SK-N-SH (cell line): ENCODE results near the gene OR2L5. TPM values are rescaled to one million over a fixed set of nuclear protein-coding genes. Genes with fewer than 3 reads are reported as not detected.

Experiments
- CTCF ChIA-PET: fragments of 300-600, 350-600 bp; formaldehyde crosslinking; extraction: SDS; loops from one replicate; lab custom pipeline; 2021; lab: Yijun Ruan, JAX
- POLR2A ChIA-PET: fragments of 350-600 bp; sonication (Branson Sonifier 250); formaldehyde crosslinking; extraction: SDS; loops from one replicate; lab custom pipeline; 2020; ENCODE audit warnings: antibody characterized with exemption, inconsistent platforms; lab: Yijun Ruan, JAX
- DNase-seq: peaks from one replicate; pipeline ENCODE4 v3.0.0; 2012
- H2AFZ ChIP-seq: fragments of 200-600 bp; sonication (generic); 2 replicates; pipeline ENCODE4 v1.8.1; 2016; ENCODE audit warnings: antibody characterized with exemption, mild to moderate bottlenecking, low read depth
- H3F3A ChIP-seq: fragments of 200-600 bp; sonication (generic); replicated peaks from 2 replicates; pipeline ENCODE3; 2016; ENCODE audit warnings: antibody characterized with exemption, mild to moderate bottlenecking; ENCODE audit not compliant: insufficient read depth
- H3K27ac ChIP-seq, 2 experiments: fragments of 200-500 bp in 1 of 2; fragments of 200-600 bp in 1 of 2; sonication (Bioruptor generic) in 1 of 2; sonication (generic), shearing (Covaris generic) in 1 of 2; 2 replicates each; pipeline versions ENCODE4 v1.5.1 to v1.6.1; 2014 to 2016; ENCODE audit warnings: low read depth in 2 of 2, inconsistent platforms in 1 of 2, low read length in 1 of 2, mild to moderate bottlenecking in 1 of 2, mixed read lengths in 1 of 2
- H3K27me3 ChIP-seq: fragments of 200-600 bp; sonication (generic), shearing (Covaris generic); 2 replicates; pipeline ENCODE4 v1.6.1; 2016; ENCODE audit warnings: mixed run types; ENCODE audit not compliant: insufficient read depth
- H3K36me3 ChIP-seq, 2 experiments: fragments of 200-500 bp in 1 of 2; fragments of 200-600 bp in 1 of 2; sonication (Bioruptor generic) in 1 of 2; sonication (generic) in 1 of 2; replicated peaks in 1 of 2; 2 replicates each; pipeline versions ENCODE3 to v1.5.1; 2014 to 2016; ENCODE audit warnings: low read length in 1 of 2, mild to moderate bottlenecking in 1 of 2; ENCODE audit not compliant: insufficient read depth in 2 of 2, control insufficient read depth in 1 of 2
- H3K4me1 ChIP-seq, 2 experiments: fragments of 200-500 bp in 1 of 2; fragments of 200-600 bp in 1 of 2; sonication (Bioruptor generic) in 1 of 2; sonication (generic), shearing (Covaris generic) in 1 of 2; 2 replicates each; pipeline versions ENCODE4 v1.5.1 to v1.6.1; 2014 to 2016; ENCODE audit warnings: low read depth in 1 of 2, low read length in 1 of 2, mixed run types in 1 of 2; ENCODE audit not compliant: insufficient read depth in 2 of 2, control insufficient read depth in 1 of 2
- H3K4me2 ChIP-seq: fragments of 200-600 bp; sonication (generic), shearing (Covaris generic); 2 replicates; pipeline ENCODE4 v1.6.1; 2017; ENCODE audit warnings: mixed run types
- H3K4me3 ChIP-seq, 2 experiments: fragments of 200-500 bp in 1 of 2; fragments of 200-600 bp in 1 of 2; sonication (Bioruptor generic) in 1 of 2; sonication (generic), shearing (Covaris generic) in 1 of 2; 2 replicates each; pipeline versions ENCODE4 v1.5.1 to v1.8.1; 2014 to 2016; ENCODE audit warnings: low read depth in 2 of 2, inconsistent platforms in 1 of 2, low read length in 1 of 2, mild to moderate bottlenecking in 1 of 2, mixed read lengths in 1 of 2, moderate library complexity in 1 of 2
- H3K79me2 ChIP-seq: fragments of 200-600 bp; sonication (generic); 2 replicates; pipeline ENCODE4 v1.8.1; 2017; ENCODE audit warnings: mild to moderate bottlenecking; ENCODE audit not compliant: insufficient read depth
- H3K9ac ChIP-seq: fragments of 200-600 bp; sonication (generic); 2 replicates; pipeline ENCODE4 v1.6.1; 2017; ENCODE audit warnings: mixed run types
- H3K9me2 ChIP-seq: fragments of 200-600 bp; sonication (generic); 2 replicates; pipeline ENCODE4 v1.6.1; 2017; ENCODE audit warnings: mixed run types
- H3K9me3 ChIP-seq: fragments of 200-600 bp; sonication (generic); 2 replicates; pipeline ENCODE4 v1.6.1; 2017; ENCODE audit warnings: mixed run types, mild to moderate bottlenecking, moderate library complexity
- H4K20me1 ChIP-seq: fragments of 200-600 bp; sonication (generic); 2 replicates; pipeline ENCODE4 v1.6.1; 2017; ENCODE audit warnings: mild to moderate bottlenecking, mixed run types; ENCODE audit not compliant: insufficient read depth
- CHD2 ChIP-seq: fragments of 150-350 bp; IDR thresholded peaks from 2 replicates; pipeline ENCODE4 v1.6.1; 2018; ENCODE audit warnings: low read length; ENCODE audit not compliant: partially characterized antibody
- ELF1 ChIP-seq: IDR thresholded peaks from 2 replicates; pipeline ENCODE4 v1.4.0; 2012
- EP300 ChIP-seq, 2 experiments: IDR thresholded peaks; 2 replicates each; pipeline versions ENCODE4 v1.4.0 to v1.6.1; 2012; ENCODE audit warnings: borderline replicate concordance in 1 of 2, low read depth in 1 of 2, low read length in 1 of 2
- FOXJ3 ChIP-seq: sonication (generic); formaldehyde crosslinking; IDR thresholded peaks from 2 replicates; pipeline ENCODE4 v1.5.1; 2020; ENCODE audit warnings: mild to moderate bottlenecking, missing genetic modification reagents
- FOXM1 ChIP-seq: IDR thresholded peaks from 2 replicates; pipeline ENCODE4 v1.4.0; 2012; ENCODE audit warnings: low read depth, mild to moderate bottlenecking
- GABPA ChIP-seq: IDR thresholded peaks from 2 replicates; pipeline ENCODE4 v1.4.0; 2012; ENCODE audit warnings: low read depth, mild to moderate bottlenecking
- GATA2 ChIP-seq: sonication (generic); formaldehyde crosslinking; IDR thresholded peaks from 2 replicates; pipeline ENCODE4 v1.5.0; 2020; ENCODE audit warnings: mild to moderate bottlenecking, missing genetic modification reagents
- JUND ChIP-seq: IDR thresholded peaks from 2 replicates; pipeline ENCODE4 v1.4.0; 2012
- MEF2A ChIP-seq: IDR thresholded peaks from 2 replicates; pipeline ENCODE4 v1.4.0; 2012; ENCODE audit warnings: low read depth, borderline replicate concordance
- NRF1 ChIP-seq: IDR thresholded peaks from 2 replicates; pipeline ENCODE4 v1.6.1; 2012; ENCODE audit warnings: low read depth, mild to moderate bottlenecking, low read length
- POLR2AphosphoS5 ChIP-seq: IDR thresholded peaks from 2 replicates; pipeline ENCODE4 v1.6.1; 2012; ENCODE audit warnings: low read depth, low read length
- RAD21 ChIP-seq: IDR thresholded peaks from 2 replicates; pipeline ENCODE4 v1.6.1; 2012; ENCODE audit warnings: mild to moderate bottlenecking, low read length
- RCOR1 ChIP-seq: fragments of 150-350 bp; IDR thresholded peaks from 2 replicates; pipeline ENCODE4 v1.6.1; 2017; ENCODE audit warnings: antibody characterized with exemption, low read length
- RFX5 ChIP-seq: IDR thresholded peaks from 2 replicates; pipeline ENCODE4 v1.6.1; 2012; ENCODE audit warnings: mild to moderate bottlenecking, improper control_type of control experiment, low read length
- SIN3A ChIP-seq: IDR thresholded peaks from 2 replicates; pipeline ENCODE4 v1.6.1; 2012; ENCODE audit warnings: low read depth, mild to moderate bottlenecking, low read length, moderate library complexity, borderline replicate concordance
- SMC3 ChIP-seq: IDR thresholded peaks from 2 replicates; pipeline ENCODE4 v1.6.1; 2012; ENCODE audit warnings: low read depth, low read length, improper control_type of control experiment
- TCF12 ChIP-seq: IDR thresholded peaks from 2 replicates; pipeline ENCODE4 v1.4.0; 2012
- TEAD4 ChIP-seq: IDR thresholded peaks from 2 replicates; pipeline ENCODE4 v1.4.0; 2012; ENCODE audit warnings: mild to moderate bottlenecking, borderline replicate concordance; ENCODE audit not compliant: insufficient read depth
- YY1 ChIP-seq: IDR thresholded peaks from 2 replicates; pipeline ENCODE4 v1.4.0; 2012; ENCODE audit warnings: low read depth, mild to moderate bottlenecking
- ZBTB33 ChIP-seq: IDR thresholded peaks from 2 replicates; pipeline ENCODE4 v1.4.0; 2012; ENCODE audit warnings: low read depth, borderline replicate concordance
- WGBS: methylation state at CpG from one replicate; pipeline ENCODE4 v1.1.6; 2017; ENCODE audit warnings: low lambda C conversion rate; 5-methylcytosine and 5-hydroxymethylcytosine counted together
- polyA plus RNA-seq, 3 experiments: library from polyadenylated mRNA; depleted of rRNA; stranded (reverse); fragments of >200 nt; gene quantifications; 2 replicates each; pipeline ENCODE4 v1.2.3, GENCODE V29; 2012
- TF ChIP-seq, protein P1 (sequence below): fragments of 150-350 bp; IDR thresholded peaks from 2 replicates; pipeline ENCODE4 v1.6.1; 2016; ENCODE audit warnings: mild to moderate bottlenecking, low read depth, low read length
- TF ChIP-seq, protein P2 (sequence below): IDR thresholded peaks from 2 replicates; pipeline ENCODE4 v1.4.0; 2012; ENCODE audit warnings: low read depth, borderline replicate concordance

Gene OR2L5
- polyA plus RNA-seq, 1 of the 3 experiments (the other 2 are of a cell fraction), result not detected

GRCh38 chr1:248015803-248016202, 2.3 kb downstream of the OR2L5 start:
- Histone ChIP-seq H3K4me3 (no peak overlapping the region), H3K4me1 (no peaks in the 10 kb centered on the region), H3K9me2 (no peaks in the 10 kb centered on the region), H3K9me3 (0 out of 2 replicates have a peak, but pooled peaks cover 3% of the 10 kb centered on the region), H3K4me2 (no peak overlapping the region), H3K27ac (no peak overlapping the region), H3F3A (no peaks in the 10 kb centered on the region), H3K79me2 (no peaks in the 10 kb centered on the region), H4K20me1 (no peaks in the 10 kb centered on the region), H3K36me3 (no peaks in the 10 kb centered on the region), H3K27me3 (no peaks in the 10 kb centered on the region), H3K9ac (no peak overlapping the region), H2AFZ (no peak overlapping the region)
- TF ChIP-seq SIN3A (no peak), NRF1 (no peak), ELF1 (no peak), JUND (no peak)
- no peak for DNase-seq
- WGBS, result 0% methylated on average over 1 of the region's 1 CpG
- CTCF ChIA-PET, result no interaction called here
- POLR2A ChIA-PET, result no interaction called here

- WGBS, result 0% methylated on average over 2 of the region's 2 CpGs
- H3K36me3 ChIP-seq, result no peaks in the 10 kb centered on the region
- no peaks in the 10 kb centered on the region for H3K79me2 ChIP-seq
- no peak within 1 kb of the TSS for H3K9ac ChIP-seq
- no peak within 1 kb of the TSS for H3K27ac ChIP-seq
- H3K4me2 ChIP-seq, result no peak within 1 kb of the TSS
- no peaks in the 10 kb centered on the region for H3K27me3 ChIP-seq
- H3K9me3 ChIP-seq, result 0 out of 2 replicates have a peak, but pooled peaks cover 6% of the 10 kb centered on the region
- no peaks in the 10 kb centered on the region for H3F3A ChIP-seq
- H4K20me1 ChIP-seq, result no peaks in the 10 kb centered on the region
- H3K4me1 ChIP-seq, result no peaks in the 10 kb centered on the region
- no peak within 1 kb of the TSS for H3K4me3 ChIP-seq
- no peak within 1 kb of the TSS for H2AFZ ChIP-seq
- POLR2A ChIA-PET, result no interaction called here
- DNase-seq, result no peak
- no peaks in the 10 kb centered on the region for H3K9me2 ChIP-seq
- CTCF ChIA-PET, result no interaction called here
- TF ChIP-seq TEAD4, result no peak
- TF ChIP-seq GABPA, result no peak
- no peak for TF ChIP-seq JUND
- TF ChIP-seq RAD21, result no peak
- TF ChIP-seq RCOR1, result no peak
- TF ChIP-seq FOXJ3 (CRISPR knock-in tag), result no peak
- no peak for TF ChIP-seq YY1
- no peak for TF ChIP-seq SIN3A
Observed at GRCh38 chr1:248029770-248030169, 16.3 kb downstream of the OR2L5 start, which contains the start of gene OR2L2. OR2L2 (plus strand) TSS chr1:248030070; CDS start chr1:248038268, 8,198 bp downstream.

GRCh38 chr1:248045209-248045608, 31.7 kb downstream of the OR2L5 start:
- Histone ChIP-seq H3K9ac (no peak overlapping the region), H4K20me1 (no peaks in the 10 kb centered on the region), H3F3A (no peaks in the 10 kb centered on the region), H3K27me3 (no peaks in the 10 kb centered on the region), H2AFZ (no peak overlapping the region), H3K9me2 (no peaks in the 10 kb centered on the region), H3K4me3 (no peak overlapping the region), H3K4me1 (no peaks in the 10 kb centered on the region), H3K27ac (no peak overlapping the region), H3K79me2 (no peaks in the 10 kb centered on the region), H3K9me3 (no peaks in the 10 kb centered on the region), H3K4me2 (no peak overlapping the region), H3K36me3 (no peaks in the 10 kb centered on the region)
- WGBS, result 2% methylated on average over 5 of the region's 5 CpGs
- no peak for DNase-seq
- ChIA-PET POLR2A (no interaction called here), CTCF (no interaction called here)
- TF ChIP-seq, protein P1, sequence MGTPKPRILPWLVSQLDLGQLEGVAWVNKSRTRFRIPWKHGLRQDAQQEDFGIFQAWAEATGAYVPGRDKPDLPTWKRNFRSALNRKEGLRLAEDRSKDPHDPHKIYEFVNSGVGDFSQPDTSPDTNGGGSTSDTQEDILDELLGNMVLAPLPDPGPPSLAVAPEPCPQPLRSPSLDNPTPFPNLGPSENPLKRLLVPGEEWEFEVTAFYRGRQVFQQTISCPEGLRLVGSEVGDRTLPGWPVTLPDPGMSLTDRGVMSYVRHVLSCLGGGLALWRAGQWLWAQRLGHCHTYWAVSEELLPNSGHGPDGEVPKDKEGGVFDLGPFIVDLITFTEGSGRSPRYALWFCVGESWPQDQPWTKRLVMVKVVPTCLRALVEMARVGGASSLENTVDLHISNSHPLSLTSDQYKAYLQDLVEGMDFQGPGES, result no peak
- TF ChIP-seq FOXM1, result no peak
- no peak for TF ChIP-seq GATA2 (CRISPR knock-in tag)
- no peak for TF ChIP-seq RFX5
- no peak for TF ChIP-seq YY1
- no peak for TF ChIP-seq CHD2
- TF ChIP-seq EP300 (IDR thresholded peaks at IDR 0.05; ENCODE audit: borderline replicate concordance in 1 of 2, low read depth in 1 of 2, low read length in 1 of 2), result no peak
- TF ChIP-seq MEF2A, result no peak
- TF ChIP-seq FOXJ3 (CRISPR knock-in tag), result no peak
- no peak for TF ChIP-seq TCF12
- no peak for TF ChIP-seq ZBTB33
- TF ChIP-seq, protein P2, sequence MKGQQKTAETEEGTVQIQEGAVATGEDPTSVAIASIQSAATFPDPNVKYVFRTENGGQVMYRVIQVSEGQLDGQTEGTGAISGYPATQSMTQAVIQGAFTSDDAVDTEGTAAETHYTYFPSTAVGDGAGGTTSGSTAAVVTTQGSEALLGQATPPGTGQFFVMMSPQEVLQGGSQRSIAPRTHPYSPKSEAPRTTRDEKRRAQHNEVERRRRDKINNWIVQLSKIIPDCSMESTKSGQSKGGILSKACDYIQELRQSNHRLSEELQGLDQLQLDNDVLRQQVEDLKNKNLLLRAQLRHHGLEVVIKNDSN, result no peak
- no peak for TF ChIP-seq SMC3
- no peak for TF ChIP-seq POLR2AphosphoS5
- no peak for TF ChIP-seq RCOR1
